ENCODE results near the gene TIMELESS.

DNA sequence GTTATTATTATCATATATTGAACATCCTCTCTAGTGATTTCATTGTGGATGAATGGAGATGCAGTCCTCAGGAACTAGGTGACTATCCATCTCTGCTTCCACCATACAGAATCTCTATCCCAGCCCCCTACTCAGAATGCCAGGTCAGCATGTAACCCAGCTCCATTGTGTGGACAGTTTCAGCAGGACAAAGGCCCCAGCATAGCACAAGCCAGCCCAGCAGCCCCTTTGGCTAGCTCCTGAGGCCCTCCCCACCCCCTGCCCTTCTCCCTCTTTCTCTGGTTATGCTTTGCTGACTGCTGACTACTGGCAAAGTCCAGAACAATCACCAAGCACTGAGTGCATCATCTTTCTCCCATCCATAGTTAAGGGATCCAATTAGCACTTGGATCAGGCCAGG is 13.3 kb upstream of the TIMELESS start:
- TF ChIP-seq GATA2 (IDR thresholded peaks at IDR 0.05; ENCODE audit: low read depth, low read length) (no peak), GATA3 (IDR thresholded peaks at IDR 0.05; ENCODE audit: low read depth, low read length) (no peak)
